Esophagus muscularis mucosa (tissue), 4 donors: ENCODE measurements around the gene BCAS3.
A peak's percentile ranks its signal among the peaks of the same experiment; 100 is the strongest.

Experiments used
- CTCF ChIP-seq, 3 experiments: fragments of 200-600 bp in 2 of 3; fragments of 450-650 bp in 1 of 3; sonication (generic) in 2 of 3; IDR thresholded peaks; one replicate each; pipeline ENCODE4 v1.5.1; 2017 to 2019; ENCODE audit warnings: antibody characterized with exemption in 3 of 3, mild to moderate bottlenecking in 2 of 3, moderate library complexity in 1 of 3
- EP300 ChIP-seq: sonication (generic); formaldehyde crosslinking; IDR thresholded peaks from one replicate; pipeline ENCODE4 v1.6.1; 2017; ENCODE audit warnings: antibody characterized with exemption
- POLR2A ChIP-seq: fragments of 450-650 bp; IDR thresholded peaks from one replicate; pipeline ENCODE4 v1.6.1; 2017; ENCODE audit warnings: antibody characterized with exemption, moderate library complexity, mild to moderate bottlenecking, low read depth
- POLR2AphosphoS5 ChIP-seq, 2 donors: sonication (generic); formaldehyde crosslinking; IDR thresholded peaks; one replicate each; pipeline ENCODE4 v1.6.1; 2017; ENCODE audit warnings: antibody characterized with exemption in 2 of 2

GRCh38 chr17:61201211-61201610, 523.6 kb downstream of the BCAS3 start:
- TF ChIP-seq CTCF (IDR thresholded peaks at IDR 0.05) (no peak), POLR2A (no peak), POLR2AphosphoS5 (IDR thresholded peaks at IDR 0.05) (peak in 1 of 2 donors; percentile 73), EP300 (no peak)
